HFFc6 (cell line): ENCODE data around the gene NDUFS4. TPM values are rescaled to one million over a fixed set of nuclear protein-coding genes. Genes with fewer than 3 reads are reported as not detected.
"Not testable (repeated sequence)": the region's sequence is repeated elsewhere in the genome, so short reads cannot be mapped to it uniquely, and the experiment has no call there.

Experiments used
- DNase-seq: peaks from one replicate; pipeline ENCODE4 v3.0.0-alpha.2; 2018
- H3K27ac Mint-ChIP-seq: 2 replicates; pipeline ENCODE4 v1.8.0; 2020; ENCODE audit warnings: mild to moderate bottlenecking, mixed read lengths
- H3K27me3 Mint-ChIP-seq: 2 replicates; pipeline ENCODE4 v1.8.0; 2021; ENCODE audit warnings: mild to moderate bottlenecking, moderate library complexity, mixed read lengths; ENCODE audit not compliant: insufficient read depth
- H3K36me3 Mint-ChIP-seq: 2 replicates; pipeline ENCODE4 v1.8.0; 2021; ENCODE audit warnings: low read depth, mixed read lengths
- H3K4me1 Mint-ChIP-seq: 2 replicates; pipeline ENCODE4 v1.8.0; 2020; ENCODE audit warnings: low read depth, mixed read lengths
- H3K4me3 Mint-ChIP-seq: 2 replicates; pipeline ENCODE4 v1.8.0; 2020; ENCODE audit warnings: mild to moderate bottlenecking, moderate library complexity, mixed read lengths
- H3K9me3 Mint-ChIP-seq: 2 replicates; pipeline ENCODE4 v1.8.0; 2020; ENCODE audit warnings: mild to moderate bottlenecking, mixed read lengths
- CTCF ChIP-seq: fragments of 200-600 bp; sonication (generic); IDR thresholded peaks from 2 replicates; pipeline ENCODE4 v1.5.0; 2021; ENCODE audit warnings: antibody characterized with exemption, mild to moderate bottlenecking
- total RNA-seq, 6 experiments: library from RNA; stranded (reverse); fragmentation: NEBNext Ultra II Directional; extraction: Animal tissue kit (Norgen Biotek cat#: 25700); gene quantifications; 2 replicates in 1 of 6; 3 replicates in 5 of 6; pipeline ENCODE4 v1.2.3, GENCODE V29; 2021

Gene NDUFS4
- total RNA-seq, 6 experiments from 2014 or later: 93.7 to 116 (median 105) TPM

GRCh38 chr5:53645078-53645477 lies 84.6 kb downstream of the NDUFS4 start:
- Mint-ChIP-seq H3K9me3 (no peaks in the 10 kb centered on the region), H3K4me3 (no peak overlapping the region), H3K27ac (no peak overlapping the region), H3K4me1 (peaks cover 42% of the 10 kb centered on the region), H3K36me3 (peaks cover 36% of the 10 kb centered on the region), H3K27me3 (no peaks in the 10 kb centered on the region)
- TF ChIP-seq CTCF: no peak
- DNase-seq: no peak

- Mint-ChIP-seq H3K4me3 (no peak overlapping the region), H3K4me1 (peaks cover 19% of the 10 kb centered on the region), H3K27me3 (no peaks in the 10 kb centered on the region), H3K36me3 (peaks cover 30% of the 10 kb centered on the region), H3K9me3 (no peaks in the 10 kb centered on the region), H3K27ac (no peak overlapping the region)
- DNase-seq: no peak
- TF ChIP-seq CTCF: no peak
These were observed 88.9 kb downstream of the NDUFS4 start for GRCh38 chr5:53649352-53649751.

GRCh38 chr5:53660573-53660972 lies 100.1 kb downstream of the NDUFS4 start:
- not testable (repeated sequence) for H3K27ac Mint-ChIP-seq, H3K27me3 Mint-ChIP-seq, H3K4me1 Mint-ChIP-seq, DNase-seq, H3K9me3 Mint-ChIP-seq, H3K4me3 Mint-ChIP-seq
- peaks cover 30% of the 10 kb centered on the region for H3K36me3 Mint-ChIP-seq

- not testable (repeated sequence) for H3K27ac Mint-ChIP-seq, H3K9me3 Mint-ChIP-seq, H3K4me3 Mint-ChIP-seq, H3K4me1 Mint-ChIP-seq, DNase-seq, H3K27me3 Mint-ChIP-seq
- H3K36me3 Mint-ChIP-seq: peaks cover 20% of the 10 kb centered on the region
These were observed 104.9 kb downstream of the NDUFS4 start for GRCh38 chr5:53665313-53665712.

- Mint-ChIP-seq H3K27me3 (no peaks in the 10 kb centered on the region), H3K9me3 (no peaks in the 10 kb centered on the region), H3K27ac (no peak overlapping the region), H3K4me1 (no peaks in the 10 kb centered on the region), H3K36me3 (peaks cover 14% of the 10 kb centered on the region), H3K4me3 (no peak overlapping the region)
- DNase-seq: no peak
- TF ChIP-seq CTCF: no peak
These were observed 107.2 kb downstream of the NDUFS4 start for GRCh38 chr5:53667621-53668020.

- Mint-ChIP-seq H3K27ac (no peak overlapping the region), H3K36me3 (no peaks in the 10 kb centered on the region; the same call in 1 of the 2 replicates), H3K4me1 (no peaks in the 10 kb centered on the region), H3K4me3 (no peak overlapping the region), H3K9me3 (no peaks in the 10 kb centered on the region), H3K27me3 (no peaks in the 10 kb centered on the region)
- no peak for DNase-seq
- TF ChIP-seq CTCF: no peak
These were observed 111.0 kb downstream of the NDUFS4 start for GRCh38 chr5:53671447-53671846.

GRCh38 chr5:53674121-53674520 lies 113.7 kb downstream of the NDUFS4 start:
- no peak overlapping the region for H3K27ac Mint-ChIP-seq
- peaks cover 8% of the 10 kb centered on the region; the same call in 1 of the 2 replicates for H3K36me3 Mint-ChIP-seq
- no peaks in the 10 kb centered on the region for H3K9me3 Mint-ChIP-seq
- no peak for DNase-seq
- no peak overlapping the region for H3K4me3 Mint-ChIP-seq
- no peak for TF ChIP-seq CTCF
- 0 out of 2 replicates have a peak, but pooled peaks cover 5% of the 10 kb centered on the region for H3K4me1 Mint-ChIP-seq
- no peaks in the 10 kb centered on the region for H3K27me3 Mint-ChIP-seq
